ENCODE data around the gene IGF1R.

DNA sequence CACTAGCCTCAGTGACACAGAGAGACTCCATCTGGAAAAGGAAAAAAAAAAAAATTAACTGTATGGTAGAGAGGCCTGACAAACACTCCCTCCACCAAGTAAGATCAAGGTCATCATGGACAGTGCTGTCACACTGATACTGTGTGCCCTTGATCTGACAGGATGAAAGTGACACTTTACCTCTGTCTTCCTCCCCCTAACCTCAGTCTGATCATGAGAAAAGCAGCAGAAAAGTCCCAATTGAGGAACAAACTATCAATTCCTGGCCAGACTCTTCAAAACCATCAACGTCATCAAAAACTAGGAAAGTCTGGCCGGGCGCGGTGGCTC is 332.5 kb downstream of the IGF1R start:
- TF ChIP-seq POLR2A (IDR thresholded peaks at IDR 0.05; ENCODE audit: low read length) = no peak
- TF ChIP-seq GATA1 (IDR thresholded peaks at IDR 0.05; ENCODE audit: low read depth, low read length) = no peak
